Hepatocyte (in vitro differentiated cells): ENCODE results near the gene CLIP1. TPM values are rescaled to one million over a fixed set of nuclear protein-coding genes. Genes with fewer than 3 reads are reported as not detected.

Experiments used
- DNase-seq: peaks from one replicate; pipeline ENCODE4 v3.0.0-alpha.2; 2016; ENCODE audit warnings: low spot score
- H2AFZ ChIP-seq: fragments of 200-600 bp; sonication (generic); 2 replicates; pipeline ENCODE4 v1.6.0; 2016; ENCODE audit warnings: antibody characterized with exemption, mild to moderate bottlenecking
- H3K27ac ChIP-seq: fragments of 200-600 bp; sonication (generic); 2 replicates; pipeline ENCODE4 v1.5.1; 2016; ENCODE audit warnings: mild to moderate bottlenecking
- H3K27me3 ChIP-seq: fragments of 200-600 bp; sonication (generic); 2 replicates; pipeline ENCODE4 v1.6.1; 2016
- H3K36me3 ChIP-seq: fragments of 200-600 bp; sonication (generic); replicated peaks from 2 replicates; pipeline ENCODE4 v1.5.1; 2016; ENCODE audit warnings: low read depth; ENCODE audit not compliant: insufficient read depth
- H3K4me1 ChIP-seq: fragments of 200-600 bp; sonication (generic); 2 replicates; pipeline ENCODE4 v1.5.1; 2016; ENCODE audit warnings: mild to moderate bottlenecking, moderate library complexity; ENCODE audit not compliant: insufficient read depth
- H3K4me2 ChIP-seq: fragments of 200-600 bp; sonication (generic); 2 replicates; pipeline ENCODE4 v1.6.0; 2016
- H3K4me3 ChIP-seq: fragments of 200-600 bp; sonication (generic); 2 replicates; pipeline ENCODE4 v1.5.1; 2016; ENCODE audit warnings: mild to moderate bottlenecking
- H3K79me2 ChIP-seq: fragments of 200-600 bp; sonication (generic); 2 replicates; pipeline ENCODE4 v1.6.0; 2017; ENCODE audit warnings: mild to moderate bottlenecking
- H3K9me2 ChIP-seq: fragments of 200-600 bp; sonication (generic); replicated peaks from 2 replicates; pipeline ENCODE4 v1.6.0; 2017; ENCODE audit warnings: mild to moderate bottlenecking; ENCODE audit not compliant: insufficient read depth
- H3K9me3 ChIP-seq: fragments of 200-600 bp; sonication (generic); 2 replicates; pipeline ENCODE4 v1.5.1; 2016; ENCODE audit warnings: low read depth, mild to moderate bottlenecking
- H4K20me1 ChIP-seq: fragments of 200-600 bp; sonication (generic); 2 replicates; pipeline ENCODE4 v1.6.0; 2016; ENCODE audit warnings: mild to moderate bottlenecking; ENCODE audit not compliant: insufficient read depth, poor library complexity, severe bottlenecking
- CTCF ChIP-seq: fragments of 200-600 bp; sonication (generic); IDR thresholded peaks from 2 replicates; pipeline ENCODE4 v1.5.1; 2016; ENCODE audit warnings: antibody characterized with exemption, mild to moderate bottlenecking; ENCODE audit not compliant: poor library complexity
- EZH2 ChIP-seq: fragments of 200-600 bp; sonication (generic); IDR thresholded peaks from 2 replicates; pipeline ENCODE4 v1.6.1; 2016; ENCODE audit warnings: antibody characterized with exemption, mild to moderate bottlenecking, borderline replicate concordance
- EZH2phosphoT487 ChIP-seq: fragments of 200-600 bp; sonication (generic); IDR thresholded peaks from one replicate; pipeline ENCODE4 v1.6.1; 2018; ENCODE audit warnings: antibody characterized with exemption, mild to moderate bottlenecking, low read depth, moderate library complexity; ENCODE audit not compliant: unreplicated experiment, severe bottlenecking
- WGBS: methylation state at CpG from one replicate; pipeline ENCODE4 v1.1.6; 2016; ENCODE audit warnings: low lambda C conversion rate; ENCODE audit errors: missing lambda C conversion rate; 5-methylcytosine and 5-hydroxymethylcytosine counted together
- polyA plus RNA-seq: library from polyadenylated mRNA; unstranded; fragments of >200 nt; fragmentation: Nextera tagmentation; extraction: Ambion mirVana; gene quantifications from 2 replicates; pipeline ENCODE4 v1.2.1, GENCODE V29; 2016
- total RNA-seq: library from RNA; depleted of rRNA; stranded (reverse); fragments of >200 nt; gene quantifications from 2 replicates; pipeline ENCODE4 v1.2.3, GENCODE V29; 2014

The CLIP1 gene
- total and polyA plus RNA-seq, 2 experiments from 2014 or later = 38.0 to 45.2 TPM

GRCh38 chr12:122393817-122394216, 28.7 kb downstream of the CLIP1 start:
- H3K27ac ChIP-seq = no peak overlapping the region
- H3K36me3 ChIP-seq = no peaks in the 10 kb centered on the region
- TF ChIP-seq EZH2phosphoT487 (no peak), EZH2 (no peak), CTCF (no peak)
- peaks cover 1% of the 10 kb centered on the region for H4K20me1 ChIP-seq
- WGBS = 96% methylated on average over 4 of the region's 4 CpGs
- no peaks in the 10 kb centered on the region for H3K27me3 ChIP-seq
- H2AFZ ChIP-seq = no peak overlapping the region
- peaks cover 82% of the 10 kb centered on the region for H3K79me2 ChIP-seq
- H3K9me3 ChIP-seq = no peaks in the 10 kb centered on the region
- DNase-seq = no peak
- no peaks in the 10 kb centered on the region for H3K4me1 ChIP-seq
- no peak overlapping the region for H3K4me2 ChIP-seq
- H3K9me2 ChIP-seq = no peaks in the 10 kb centered on the region
- no peak overlapping the region for H3K4me3 ChIP-seq

DNA sequence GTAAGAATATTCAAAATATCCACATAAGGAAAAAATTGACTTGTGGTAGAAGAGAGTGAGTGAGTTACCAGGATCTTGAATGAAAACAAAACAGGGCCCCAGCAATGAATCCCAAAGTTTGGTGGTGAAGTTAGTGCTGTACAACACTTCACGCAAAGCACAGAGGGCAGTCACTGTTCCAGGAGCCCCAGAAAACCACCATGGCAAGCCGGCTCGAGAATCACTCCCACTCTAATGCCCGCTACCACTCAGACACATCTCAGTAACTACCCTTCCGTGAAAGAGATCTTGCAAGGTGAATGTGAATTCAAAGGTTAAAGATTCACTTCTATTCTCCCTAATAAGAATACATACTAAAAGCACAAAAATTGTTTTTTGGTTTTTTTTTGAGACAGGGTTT, 30.1 kb downstream of the CLIP1 start:
- no peak for DNase-seq
- H3K4me2 ChIP-seq = no peak overlapping the region
- H3K9me3 ChIP-seq = no peaks in the 10 kb centered on the region
- no peak for TF ChIP-seq CTCF
- no peak for TF ChIP-seq EZH2
- TF ChIP-seq EZH2phosphoT487 = no peak
- H2AFZ ChIP-seq = no peak overlapping the region
- H3K27ac ChIP-seq = no peak overlapping the region
- no peaks in the 10 kb centered on the region for H3K27me3 ChIP-seq
- no peaks in the 10 kb centered on the region for H3K9me2 ChIP-seq
- no peak overlapping the region for H3K4me3 ChIP-seq
- 92% methylated on average over 5 of the region's 5 CpGs for WGBS
- H3K36me3 ChIP-seq = no peaks in the 10 kb centered on the region
- peaks cover 78% of the 10 kb centered on the region for H3K79me2 ChIP-seq
- no peaks in the 10 kb centered on the region for H3K4me1 ChIP-seq
- H4K20me1 ChIP-seq = peaks cover 3% of the 10 kb centered on the region

DNA sequence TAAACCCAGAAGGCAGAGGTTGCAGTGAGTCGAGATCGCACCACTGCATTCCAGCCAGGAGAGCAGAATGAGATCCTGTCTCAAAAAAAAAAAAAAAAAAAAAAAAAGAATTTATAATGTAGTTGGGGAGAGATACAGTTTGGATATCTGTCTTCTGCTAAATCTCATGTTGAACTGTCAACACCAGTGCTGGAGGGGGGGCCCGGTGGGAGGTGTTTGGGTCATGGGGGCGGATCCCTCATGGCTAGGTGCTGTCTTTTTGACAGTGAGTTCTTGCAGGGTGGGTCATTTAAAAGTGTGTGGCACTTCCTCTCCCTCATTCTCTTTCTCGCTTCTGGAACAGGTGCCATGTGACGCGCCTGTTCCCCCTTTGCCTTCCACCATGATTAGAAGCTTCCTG, 32.8 kb downstream of the CLIP1 start:
- no peaks in the 10 kb centered on the region for H3K9me2 ChIP-seq
- H3K79me2 ChIP-seq = peaks cover 79% of the 10 kb centered on the region
- no peaks in the 10 kb centered on the region for H3K9me3 ChIP-seq
- H3K4me3 ChIP-seq = no peak overlapping the region
- H3K4me1 ChIP-seq = no peaks in the 10 kb centered on the region
- H3K27me3 ChIP-seq = no peaks in the 10 kb centered on the region
- no peaks in the 10 kb centered on the region for H3K36me3 ChIP-seq
- H4K20me1 ChIP-seq = peaks cover 3% of the 10 kb centered on the region
- H3K4me2 ChIP-seq = no peak overlapping the region
- no peak for TF ChIP-seq EZH2phosphoT487
- no peak for TF ChIP-seq CTCF
- TF ChIP-seq EZH2 = no peak
- DNase-seq = no peak
- H2AFZ ChIP-seq = no peak overlapping the region
- H3K27ac ChIP-seq = no peak overlapping the region
- WGBS = 87% methylated on average over 7 of the region's 7 CpGs

DNA sequence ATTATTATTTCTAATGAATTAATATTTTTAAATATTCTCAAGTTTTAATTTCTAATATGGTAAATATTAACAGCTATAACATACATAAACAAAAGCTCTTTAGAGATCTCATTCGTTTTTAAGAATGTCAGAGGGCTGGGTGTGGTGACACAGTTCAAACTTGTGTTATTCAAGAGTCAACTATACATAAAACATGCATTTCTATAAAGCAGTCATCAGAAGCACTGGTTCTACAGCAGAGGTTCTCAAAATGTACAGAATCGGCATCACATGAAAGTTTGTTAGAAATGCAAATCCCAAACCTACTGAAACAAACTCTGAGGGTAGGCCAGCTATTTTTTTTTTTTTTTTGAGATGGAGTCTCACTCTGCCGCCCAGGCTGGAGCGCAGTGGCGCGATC, 34.6 kb downstream of the CLIP1 start:
- no peak overlapping the region for H3K4me3 ChIP-seq
- peaks cover 79% of the 10 kb centered on the region for H3K79me2 ChIP-seq
- no peaks in the 10 kb centered on the region for H3K4me1 ChIP-seq
- H3K4me2 ChIP-seq = no peak overlapping the region
- no peaks in the 10 kb centered on the region for H3K27me3 ChIP-seq
- DNase-seq = no peak
- H2AFZ ChIP-seq = no peak overlapping the region
- 93% methylated on average over 6 of the region's 6 CpGs for WGBS
- H3K9me3 ChIP-seq = no peaks in the 10 kb centered on the region
- no peak overlapping the region for H3K27ac ChIP-seq
- H4K20me1 ChIP-seq = peaks cover 8% of the 10 kb centered on the region
- TF ChIP-seq EZH2phosphoT487 (no peak), CTCF (no peak), EZH2 (no peak)
- no peaks in the 10 kb centered on the region for H3K9me2 ChIP-seq
- no peaks in the 10 kb centered on the region for H3K36me3 ChIP-seq
